Tibial artery (tissue), 4 donors: ENCODE measurements around the gene MIX23.

Experiments used
- DNase-seq, 2 donors: peaks; one replicate each; pipeline ENCODE4 v3.0.0-alpha.2; 2019
- H3K27ac ChIP-seq, 2 donors: fragments of 200-600 bp; sonication (generic) in 1 of 2; 1 replicate in 1 of 2; 2 replicates in 1 of 2; pipeline ENCODE4 v1.5.1; 2018 to 2019; ENCODE audit warnings: mild to moderate bottlenecking in 1 of 2
- H3K27me3 ChIP-seq, 2 donors: fragments of 200-600 bp; sonication (generic) in 1 of 2; one replicate each; pipeline versions ENCODE4 v1.5.1 to v1.6.0; 2016 to 2019
- H3K36me3 ChIP-seq, 3 donors: fragments of 200-600 bp; sonication (generic) in 2 of 3; one replicate each; pipeline ENCODE4 v1.5.1; 2016 to 2019; ENCODE audit warnings: mild to moderate bottlenecking in 2 of 3
- H3K4me1 ChIP-seq, 4 donors: fragments of 200-600 bp; sonication (generic) in 2 of 4; 1 replicate in 3 of 4; 2 replicates in 1 of 4; pipeline ENCODE4 v1.5.1; 2016 to 2019
- H3K4me3 ChIP-seq, 2 donors: fragments of 200-600 bp; sonication (generic) in 1 of 2; 1 replicate in 1 of 2; 2 replicates in 1 of 2; pipeline ENCODE4 v1.5.1; 2018 to 2019; ENCODE audit warnings: mild to moderate bottlenecking in 2 of 2
- H3K9me3 ChIP-seq, 3 donors: fragments of 200-600 bp; sonication (generic) in 1 of 3; one replicate each; pipeline ENCODE4 v1.5.1; 2016 to 2019
- intact Hi-C: fragments of 100-400 bp; cut with DNase I; formaldehyde crosslinking; loops from one replicate; pipeline ENCODE4 v1.15.0; 2023; ENCODE audit warnings: low total_unique reads
- TF ChIP-seq, protein P1 (sequence below), 2 experiments: fragments of 200-600 bp in 1 of 2; fragments of 450-650 bp in 1 of 2; IDR thresholded peaks; one replicate each; pipeline ENCODE4 v1.5.1; 2017 to 2019; ENCODE audit warnings: antibody characterized with exemption in 2 of 2, mild to moderate bottlenecking in 1 of 2, moderate library complexity in 1 of 2

MIX23 gene

GRCh38 chr3:122392868-122393844 lies 10.1 kb upstream of the MIX23 start:
- DNase-seq, result no peak
- Histone ChIP-seq H3K27ac (no peak overlapping the region), H3K4me1 (no peaks in the 10 kb centered on the region)

GRCh38 chr3:122391681-122392446 lies 8.8 kb upstream of the MIX23 start:
- Histone ChIP-seq H3K27ac (no peak overlapping the region), H3K4me3 (no peak overlapping the region), H3K27me3 (no peaks in the 10 kb centered on the region), H3K4me1 (no peaks in the 10 kb centered on the region), H3K36me3 (no peaks in the 10 kb centered on the region), H3K9me3 (no peaks in the 10 kb centered on the region)
- TF ChIP-seq, protein P1, sequence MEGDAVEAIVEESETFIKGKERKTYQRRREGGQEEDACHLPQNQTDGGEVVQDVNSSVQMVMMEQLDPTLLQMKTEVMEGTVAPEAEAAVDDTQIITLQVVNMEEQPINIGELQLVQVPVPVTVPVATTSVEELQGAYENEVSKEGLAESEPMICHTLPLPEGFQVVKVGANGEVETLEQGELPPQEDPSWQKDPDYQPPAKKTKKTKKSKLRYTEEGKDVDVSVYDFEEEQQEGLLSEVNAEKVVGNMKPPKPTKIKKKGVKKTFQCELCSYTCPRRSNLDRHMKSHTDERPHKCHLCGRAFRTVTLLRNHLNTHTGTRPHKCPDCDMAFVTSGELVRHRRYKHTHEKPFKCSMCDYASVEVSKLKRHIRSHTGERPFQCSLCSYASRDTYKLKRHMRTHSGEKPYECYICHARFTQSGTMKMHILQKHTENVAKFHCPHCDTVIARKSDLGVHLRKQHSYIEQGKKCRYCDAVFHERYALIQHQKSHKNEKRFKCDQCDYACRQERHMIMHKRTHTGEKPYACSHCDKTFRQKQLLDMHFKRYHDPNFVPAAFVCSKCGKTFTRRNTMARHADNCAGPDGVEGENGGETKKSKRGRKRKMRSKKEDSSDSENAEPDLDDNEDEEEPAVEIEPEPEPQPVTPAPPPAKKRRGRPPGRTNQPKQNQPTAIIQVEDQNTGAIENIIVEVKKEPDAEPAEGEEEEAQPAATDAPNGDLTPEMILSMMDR (IDR thresholded peaks at IDR 0.05), result no peak
- no peak for DNase-seq
- intact Hi-C loops, result no loop called here

More at GRCh38 chr3:122392868-122393844, 10.1 kb upstream of the MIX23 start:
- TF ChIP-seq, protein P1 (IDR thresholded peaks at IDR 0.05), result peak; percentile 63 to 68
- Histone ChIP-seq H3K9me3 (no peaks in the 10 kb centered on the region), H3K4me3 (no peak overlapping the region), H3K27me3 (no peaks in the 10 kb centered on the region), H3K36me3 (no peaks in the 10 kb centered on the region)
- intact Hi-C loops, result no loop called here

DNA sequence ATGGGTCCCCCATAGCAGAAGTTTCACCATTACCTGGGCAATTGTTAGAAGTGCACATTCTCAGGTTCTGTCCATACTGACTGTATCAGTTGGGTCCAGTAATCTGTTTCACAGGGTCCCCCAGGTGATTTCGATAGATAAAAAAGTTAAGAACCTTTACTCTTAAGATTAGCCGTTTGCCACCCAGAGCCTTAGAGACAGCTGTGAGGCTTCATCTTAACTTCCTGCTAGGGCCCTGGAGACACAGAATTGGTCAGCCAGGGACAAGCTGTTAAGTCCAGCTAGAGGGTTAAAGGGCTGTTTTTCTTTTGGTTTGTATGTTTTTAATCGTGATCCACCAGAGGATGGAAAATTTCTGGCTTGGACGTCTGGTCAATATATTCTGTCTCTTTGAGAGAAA lies 7.6 kb upstream of the MIX23 start:
- intact Hi-C loops, result no loop called here
- Histone ChIP-seq H3K4me1 (peaks cover 0 to 4% (median 1%) of the 10 kb centered on the region in 4 donors), H3K4me3 (no peak overlapping the region), H3K36me3 (no peaks in the 10 kb centered on the region), H3K9me3 (no peaks in the 10 kb centered on the region), H3K27ac (no peak overlapping the region), H3K27me3 (no peaks in the 10 kb centered on the region)
- TF ChIP-seq, protein P1 (IDR thresholded peaks at IDR 0.05), result no peak
- DNase-seq, result no peak

DNA sequence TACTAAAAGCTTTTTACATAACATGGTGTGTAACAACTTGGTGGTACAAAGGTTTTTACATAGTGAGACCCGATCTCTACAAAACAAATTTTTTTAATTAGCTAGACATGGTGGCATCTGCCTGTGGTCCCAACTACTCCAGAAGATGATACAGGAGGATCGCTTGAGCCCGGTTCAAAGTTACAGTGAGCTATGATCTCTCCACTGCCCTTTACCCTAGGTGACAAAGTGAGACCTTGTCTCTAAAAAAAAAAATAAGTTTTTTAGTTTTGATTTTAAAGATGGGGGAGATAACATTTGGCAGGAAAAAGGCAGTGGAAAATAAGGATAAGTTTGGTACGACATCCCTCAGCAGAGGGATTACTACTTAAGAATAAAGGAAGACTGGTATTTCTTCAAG lies 6.9 kb upstream of the MIX23 start:
- Histone ChIP-seq H3K36me3 (no peaks in the 10 kb centered on the region), H3K27ac (no peak overlapping the region), H3K4me3 (no peak overlapping the region), H3K27me3 (no peaks in the 10 kb centered on the region), H3K4me1 (peaks cover 0 to 12% (median 5%) of the 10 kb centered on the region in 4 donors), H3K9me3 (no peaks in the 10 kb centered on the region)
- intact Hi-C loops, result loop anchor here (10.0 kb wide), 1 partner anchor 295 kb away; the partner anchor contains the start of gene PARP14
- TF ChIP-seq, protein P1 (IDR thresholded peaks at IDR 0.05), result no peak
- DNase-seq, result no peak

GRCh38 chr3:122389197-122389596 lies 6.2 kb upstream of the MIX23 start:
- no peak overlapping the region for H3K4me3 ChIP-seq
- no peaks in the 10 kb centered on the region for H3K9me3 ChIP-seq
- H3K36me3 ChIP-seq, result no peaks in the 10 kb centered on the region
- DNase-seq, result no peak
- intact Hi-C loops, result loop anchor here (10.0 kb wide), 1 partner anchor 296 kb away; the partner anchor contains the start of gene PARP14
- peaks cover 0 to 15% (median 6%) of the 10 kb centered on the region in 4 donors for H3K4me1 ChIP-seq
- no peaks in the 10 kb centered on the region for H3K27me3 ChIP-seq
- no peak overlapping the region for H3K27ac ChIP-seq
- TF ChIP-seq, protein P1 (IDR thresholded peaks at IDR 0.05), result no peak
